Psoas muscle (tissue), 8 donors: Measurements from ENCODE around the gene IPPK. TPM values are rescaled to one million over a fixed set of nuclear protein-coding genes. Genes with fewer than 3 reads are reported as not detected.
"Not testable (repeated sequence)": the region's sequence is repeated elsewhere in the genome, so short reads cannot be mapped to it uniquely, and the experiment has no call there.

Experiments
- ATAC-seq, 4 donors: fragments of 200-7000 bp; cut with Tn5 transposase; one replicate each; pipeline ENCODE4 v1.9.1; 2020; ENCODE audit warnings: moderate library complexity in 3 of 4, mild to moderate bottlenecking in 2 of 4
- DNase-seq, 2 donors: peaks; one replicate each; pipeline ENCODE4 v3.0.0-alpha.2; 2020
- H3K27ac ChIP-seq: fragments of 200-600 bp; one replicate; pipeline ENCODE4 v1.8.0; 2022
- H3K27me3 ChIP-seq, 3 donors: fragments of 200-600 bp in 1 of 3; one replicate each; pipeline versions ENCODE4 v1.6.1 to v1.8.0; 2013 to 2022; ENCODE audit warnings: low read length in 2 of 3, mild to moderate bottlenecking in 2 of 3, moderate library complexity in 1 of 3; ENCODE audit not compliant: insufficient read depth in 3 of 3
- H3K36me3 ChIP-seq, 2 donors: fragments of 200-600 bp in 1 of 2; one replicate each; pipeline versions ENCODE4 v1.6.1 to v1.8.0; 2013 to 2022; ENCODE audit warnings: low read depth in 1 of 2, mild to moderate bottlenecking in 1 of 2, moderate library complexity in 1 of 2; ENCODE audit not compliant: insufficient read depth in 1 of 2
- H3K4me1 ChIP-seq: fragments of 200-600 bp; one replicate; pipeline ENCODE4 v1.8.0; 2022
- H3K4me3 ChIP-seq: fragments of 200-600 bp; one replicate; pipeline ENCODE4 v1.8.0; 2022; ENCODE audit warnings: mild to moderate bottlenecking
- H3K9me3 ChIP-seq: fragments of 200-600 bp; one replicate; pipeline ENCODE4 v1.8.0; 2022
- WGBS, 3 donors: extraction: QIAGEN DNeasy Blood & Tissue Kit; methylation state at CpG; one replicate each; pipeline versions ENCODE4 v1.1.6 to v1.1.7; 2013; 5-methylcytosine and 5-hydroxymethylcytosine counted together
- intact Hi-C, 2 donors: fragments of 100-400 bp; cut with DNase I; formaldehyde crosslinking; loops; one replicate each; pipeline versions ENCODE4 v1.11.0 to v1.14.2; 2022
- polyA plus RNA-seq, 3 donors: library from polyadenylated mRNA; stranded (reverse); fragments of 200-250 nt; gene quantifications; one replicate each; pipeline ENCODE4 v1.2.3, GENCODE V29; 2013
- total RNA-seq, 4 donors: library from RNA; stranded (reverse); fragmentation: NEBNext Ultra II Directional in 2 of 4; extraction: Animal tissue kit (Norgen Biotek cat#: 25700) in 2 of 4; gene quantifications; one replicate each; pipeline versions ENCODE4 v1.2.1 to v1.2.4, GENCODE V29; 2021 to 2023
- TF ChIP-seq, protein P1 (sequence below): fragments of 200-600 bp; IDR thresholded peaks from one replicate; pipeline ENCODE4 v1.8.0; 2022; ENCODE audit warnings: antibody characterized with exemption
- donor health status: healthy with polysubstance abuse.
- donor health status: DM: no; HTN: no; CAD: no; lungs with moderate emphysema.
- donor health status: Bipolar disorder and iron deficiency.
- donor health status: healthy.
- donor health status: DM: yes; HTN: yes; CAD: no.
- donor health status: DM: no; HTN: no; CAD: no.
- donor health status: DM: no; HTN: no; CAD: no.
- donor health status: DM: yes; HTN: yes; CAD: no.

The IPPK gene
- total and polyA plus RNA-seq, 7 donors: 3.9 to 10.5 (median 8.5) TPM

DNA sequence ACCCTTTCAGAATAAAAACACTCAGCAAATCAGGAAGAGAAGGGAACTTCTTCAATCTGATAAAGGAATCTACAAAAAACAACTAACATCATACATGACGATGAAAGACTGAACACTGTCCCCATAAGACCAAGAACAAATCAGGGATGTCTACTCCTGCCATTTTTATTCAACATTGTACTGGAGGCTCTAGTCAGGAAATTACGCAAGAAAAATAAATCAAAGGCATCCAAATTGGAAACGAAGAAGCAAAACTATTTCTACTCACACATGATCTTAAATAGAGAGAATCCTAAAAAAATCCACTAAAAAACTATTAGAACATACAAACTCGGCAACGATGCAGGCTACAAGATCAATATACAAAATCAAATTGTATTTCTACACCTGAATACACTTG lies 42.3 kb downstream of the IPPK start:
- H3K36me3 ChIP-seq: peaks cover 14 to 44% of the 10 kb centered on the region in 2 donors
- DNase-seq (no peak), ATAC-seq (no peak)
- H3K9me3 ChIP-seq: no peaks in the 10 kb centered on the region
- intact Hi-C loops: no loop called here
- 82 to 89% (median 84%) methylated on average over 5 of the region's 5 CpGs for WGBS, 3 donors
- no peaks in the 10 kb centered on the region for H3K4me1 ChIP-seq
- no peak overlapping the region for H3K4me3 ChIP-seq
- TF ChIP-seq, protein P1, sequence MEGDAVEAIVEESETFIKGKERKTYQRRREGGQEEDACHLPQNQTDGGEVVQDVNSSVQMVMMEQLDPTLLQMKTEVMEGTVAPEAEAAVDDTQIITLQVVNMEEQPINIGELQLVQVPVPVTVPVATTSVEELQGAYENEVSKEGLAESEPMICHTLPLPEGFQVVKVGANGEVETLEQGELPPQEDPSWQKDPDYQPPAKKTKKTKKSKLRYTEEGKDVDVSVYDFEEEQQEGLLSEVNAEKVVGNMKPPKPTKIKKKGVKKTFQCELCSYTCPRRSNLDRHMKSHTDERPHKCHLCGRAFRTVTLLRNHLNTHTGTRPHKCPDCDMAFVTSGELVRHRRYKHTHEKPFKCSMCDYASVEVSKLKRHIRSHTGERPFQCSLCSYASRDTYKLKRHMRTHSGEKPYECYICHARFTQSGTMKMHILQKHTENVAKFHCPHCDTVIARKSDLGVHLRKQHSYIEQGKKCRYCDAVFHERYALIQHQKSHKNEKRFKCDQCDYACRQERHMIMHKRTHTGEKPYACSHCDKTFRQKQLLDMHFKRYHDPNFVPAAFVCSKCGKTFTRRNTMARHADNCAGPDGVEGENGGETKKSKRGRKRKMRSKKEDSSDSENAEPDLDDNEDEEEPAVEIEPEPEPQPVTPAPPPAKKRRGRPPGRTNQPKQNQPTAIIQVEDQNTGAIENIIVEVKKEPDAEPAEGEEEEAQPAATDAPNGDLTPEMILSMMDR: no peak
- no peak overlapping the region for H3K27ac ChIP-seq
- no peaks in the 10 kb centered on the region for H3K27me3 ChIP-seq

DNA sequence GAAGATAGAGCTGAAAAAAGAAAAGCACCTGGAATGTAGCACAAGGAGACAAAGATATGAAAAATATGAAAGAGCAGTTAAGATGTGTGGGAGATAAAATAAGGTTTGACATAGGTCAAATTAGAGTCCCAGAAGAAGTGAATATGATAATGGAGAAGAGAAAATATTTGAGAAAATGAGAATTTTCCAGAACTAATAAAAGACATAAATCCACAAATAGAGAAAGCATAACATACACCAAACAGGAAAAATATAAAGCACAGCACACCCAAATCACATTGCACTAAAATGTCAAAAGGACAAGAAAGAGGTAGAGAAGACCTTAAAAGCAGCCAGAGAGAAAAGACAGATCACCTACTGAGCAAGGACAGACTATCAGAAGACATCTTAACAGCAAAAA lies 43.4 kb downstream of the IPPK start:
- Histone ChIP-seq H3K36me3 (peaks cover 7 to 38% of the 10 kb centered on the region in 2 donors), H3K27me3 (no peaks in the 10 kb centered on the region), H3K27ac (no peak overlapping the region), H3K9me3 (no peaks in the 10 kb centered on the region), H3K4me1 (no peaks in the 10 kb centered on the region), H3K4me3 (no peak overlapping the region)
- DNase-seq (no peak), ATAC-seq (no peak)
- intact Hi-C loops: no loop called here
- TF ChIP-seq, protein P1: no peak

DNA sequence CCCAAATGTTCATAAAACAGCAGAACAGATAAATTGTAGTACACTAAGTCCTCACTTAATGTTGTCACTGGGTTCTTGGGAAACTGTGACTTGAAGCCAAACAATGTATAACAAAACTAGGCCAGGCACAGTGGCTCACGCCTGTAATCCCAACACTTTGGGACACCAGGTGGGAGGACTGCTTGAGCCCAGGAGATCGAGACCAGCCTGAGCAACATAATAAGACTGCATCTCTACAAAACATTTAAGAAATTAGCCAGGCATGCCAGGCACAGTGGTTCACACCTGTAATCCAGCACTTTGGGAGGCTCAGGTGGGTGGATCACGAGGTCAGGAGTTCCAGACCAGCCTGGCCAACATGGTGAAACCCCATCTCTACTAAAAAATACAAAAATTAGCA lies 46.0 kb downstream of the IPPK start:
- intact Hi-C loops, H3K27ac ChIP-seq, ATAC-seq, H3K9me3 ChIP-seq, H3K27me3 ChIP-seq, DNase-seq, H3K4me1 ChIP-seq, H3K4me3 ChIP-seq: not testable (repeated sequence)
- 94 to 98% (median 96%) methylated on average over 3 of the region's 3 CpGs for WGBS, 3 donors
- H3K36me3 ChIP-seq: peaks cover 5 to 50% of the 10 kb centered on the region in 2 donors

DNA sequence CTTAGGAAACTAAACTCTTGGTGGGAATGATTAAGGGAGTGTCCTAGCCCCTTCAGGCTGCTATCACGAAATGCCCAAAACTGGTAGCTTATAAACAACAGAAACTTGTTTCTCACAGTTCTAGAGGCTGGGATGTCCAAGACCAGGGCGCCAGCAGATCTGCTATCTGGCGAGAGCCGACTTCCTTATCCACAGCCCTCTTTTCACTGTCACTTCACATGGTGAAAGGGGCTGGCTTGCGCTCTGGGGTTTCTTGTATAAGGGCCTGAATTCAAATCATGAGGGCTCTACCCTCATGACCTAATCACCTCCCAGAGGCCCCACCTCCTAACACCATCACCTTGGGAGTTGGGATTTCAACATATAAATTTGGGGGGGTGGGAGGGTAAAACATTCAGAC lies 49.1 kb downstream of the IPPK start:
- H3K36me3 ChIP-seq: peaks cover 5 to 64% of the 10 kb centered on the region in 2 donors
- no peak for DNase-seq
- no peaks in the 10 kb centered on the region for H3K27me3 ChIP-seq
- TF ChIP-seq, protein P1: no peak
- H3K27ac ChIP-seq: no peak overlapping the region
- ATAC-seq: no peak
- intact Hi-C loops: no loop called here
- H3K4me1 ChIP-seq: no peaks in the 10 kb centered on the region
- no peak overlapping the region for H3K4me3 ChIP-seq
- no peaks in the 10 kb centered on the region for H3K9me3 ChIP-seq
- WGBS, 3 donors: 95 to 97% (median 95%) methylated on average over 5 of the region's 5 CpGs

DNA sequence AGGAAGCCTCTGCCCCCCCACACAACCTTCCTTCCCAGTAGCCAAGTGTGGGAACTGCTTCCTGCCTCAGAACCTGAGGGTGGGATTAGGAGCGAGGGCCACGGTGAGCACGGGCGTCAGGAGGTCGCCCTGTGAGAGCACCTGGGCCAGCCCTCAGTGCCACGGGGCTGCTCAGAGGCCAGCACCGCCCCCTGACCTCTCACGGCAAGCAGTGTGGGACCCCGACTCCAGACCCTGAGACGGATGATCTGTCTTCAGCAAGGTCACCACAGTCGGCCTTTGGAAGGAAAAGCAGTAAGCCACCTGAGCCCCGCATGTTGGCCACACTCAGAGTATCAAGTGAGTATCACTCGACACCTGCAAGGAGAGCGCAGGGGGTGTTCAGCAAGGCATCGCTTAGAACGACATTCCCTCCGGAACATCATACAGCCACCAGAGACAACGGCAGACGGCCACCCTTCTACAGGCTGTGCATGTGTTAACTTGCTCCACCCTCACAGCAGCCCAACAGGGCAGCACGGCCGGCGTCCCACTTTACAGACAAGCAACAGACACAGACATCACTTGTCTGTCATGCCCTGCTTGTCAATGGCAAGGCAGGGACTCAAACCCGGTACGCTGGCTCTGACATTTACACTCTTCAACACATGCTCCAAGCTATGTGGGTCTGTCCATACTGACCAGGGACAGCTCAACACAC lies 50.2 kb downstream of the IPPK start:
- Histone ChIP-seq H3K4me1 (no peaks in the 10 kb centered on the region), H3K27ac (no peak overlapping the region), H3K27me3 (no peaks in the 10 kb centered on the region), H3K36me3 (peaks cover 5 to 66% of the 10 kb centered on the region in 2 donors), H3K9me3 (no peaks in the 10 kb centered on the region), H3K4me3 (no peak overlapping the region)
- ATAC-seq: no peak
- no peak for DNase-seq
- WGBS, 3 donors: 83 to 88% (median 86%) methylated on average over 23 to 24 of the region's 24 CpGs
- intact Hi-C loops: no loop called here
- TF ChIP-seq, protein P1: no peak
